Fibroblast of lung (primary cell): Measurements from ENCODE around the gene TLE6. TPM values are rescaled to one million over a fixed set of nuclear protein-coding genes. Genes with fewer than 3 reads are reported as not detected.

Experiments used
- DNase-seq, 2 donors: peaks; one replicate each; pipeline versions ENCODE4 v3.0.0 to v3.0.0-alpha.2; 2010; ENCODE audit warnings: low read depth in 2 of 2
- H2AFZ ChIP-seq: 2 replicates; pipeline ENCODE4 v1.5.1; 2012; ENCODE audit warnings: low read length, control low read depth, inconsistent platforms
- H3K27ac ChIP-seq: 2 replicates; pipeline ENCODE4 v1.5.1; 2011; ENCODE audit warnings: low read length, control low read depth; ENCODE audit not compliant: insufficient read depth
- H3K27me3 ChIP-seq: 2 replicates; pipeline ENCODE4 v1.5.1; 2011; ENCODE audit warnings: mild to moderate bottlenecking, low read length; ENCODE audit not compliant: control insufficient read depth, insufficient read depth
- H3K36me3 ChIP-seq: 2 replicates; pipeline ENCODE4 v1.5.1; 2011; ENCODE audit warnings: low read length; ENCODE audit not compliant: control insufficient read depth, insufficient read depth
- H3K4me1 ChIP-seq: 2 replicates; pipeline ENCODE4 v1.5.1; 2011; ENCODE audit warnings: low read length; ENCODE audit not compliant: control insufficient read depth, insufficient read depth; ENCODE audit errors: extremely low read depth
- H3K4me2 ChIP-seq: 2 replicates; pipeline ENCODE4 v1.5.1; 2011; ENCODE audit warnings: low read length, control low read depth; ENCODE audit not compliant: insufficient read depth; ENCODE audit errors: extremely low read depth
- H3K4me3 ChIP-seq, 4 experiments: fragments of 200-600 bp in 1 of 4; sonication (generic) in 1 of 4; replicated peaks in 1 of 4; 2 replicates each; pipeline ENCODE4 v1.5.1; 2011 to 2016; ENCODE audit warnings: low read length in 4 of 4, low read depth in 3 of 4, mild to moderate bottlenecking in 3 of 4, control low read depth in 2 of 4, inconsistent platforms in 1 of 4, mixed read lengths in 1 of 4; ENCODE audit not compliant: insufficient read depth in 1 of 4; ENCODE audit errors: control extremely low read depth in 1 of 4
- H3K79me2 ChIP-seq: 2 replicates; pipeline ENCODE4 v1.5.1; 2012; ENCODE audit warnings: mild to moderate bottlenecking, low read length, inconsistent platforms; ENCODE audit not compliant: control insufficient read depth, insufficient read depth
- H3K9ac ChIP-seq: 2 replicates; pipeline ENCODE4 v1.5.1; 2011; ENCODE audit warnings: mild to moderate bottlenecking, low read length, control low read depth; ENCODE audit not compliant: insufficient read depth
- H3K9me3 ChIP-seq: 2 replicates; pipeline ENCODE4 v1.5.1; 2012; ENCODE audit warnings: low read depth, low read length; ENCODE audit not compliant: control insufficient read depth, insufficient read depth
- H4K20me1 ChIP-seq: 2 replicates; pipeline ENCODE4 v1.5.1; 2011; ENCODE audit warnings: low read length; ENCODE audit not compliant: control insufficient read depth, insufficient read depth; ENCODE audit errors: extremely low read depth
- EZH2 ChIP-seq: IDR thresholded peaks from 2 replicates; pipeline ENCODE4 v1.5.1; 2012; ENCODE audit warnings: low read length, control low read depth, mild to moderate bottlenecking; ENCODE audit errors: missing control alignments
- polyA plus RNA-seq, 2 donors: library from polyadenylated mRNA; depleted of rRNA in 1 of 2; stranded (reverse) in 1 of 2; unstranded in 1 of 2; fragments of >200 nt; gene quantifications; 2 replicates each; pipeline ENCODE4 v1.2.1, GENCODE V29; 2011 to 2012; ENCODE audit warnings: missing spikeins in 1 of 2
- total RNA-seq: library from RNA; depleted of rRNA; stranded (reverse); fragments of >200 nt; gene quantifications from 2 replicates; pipeline ENCODE4 v1.2.1, GENCODE V29; 2014
- TF ChIP-seq, protein P1 (sequence below), 2 donors: IDR thresholded peaks in 1 of 2; conservative IDR thresholded peaks in 1 of 2; 1 replicate in 1 of 2; 2 replicates in 1 of 2; pipeline ENCODE4 v1.5.1; 2011 to 2012; ENCODE audit warnings: low read length in 2 of 2, control low read depth in 1 of 2, inconsistent platforms in 1 of 2, low read depth in 1 of 2, mild to moderate bottlenecking in 1 of 2

Gene TLE6
- total and polyA plus RNA-seq, 2 donors (not counting 1 experiment from before 2014, with no cell fraction given) = 0.56 to 1.7 TPM

DNA sequence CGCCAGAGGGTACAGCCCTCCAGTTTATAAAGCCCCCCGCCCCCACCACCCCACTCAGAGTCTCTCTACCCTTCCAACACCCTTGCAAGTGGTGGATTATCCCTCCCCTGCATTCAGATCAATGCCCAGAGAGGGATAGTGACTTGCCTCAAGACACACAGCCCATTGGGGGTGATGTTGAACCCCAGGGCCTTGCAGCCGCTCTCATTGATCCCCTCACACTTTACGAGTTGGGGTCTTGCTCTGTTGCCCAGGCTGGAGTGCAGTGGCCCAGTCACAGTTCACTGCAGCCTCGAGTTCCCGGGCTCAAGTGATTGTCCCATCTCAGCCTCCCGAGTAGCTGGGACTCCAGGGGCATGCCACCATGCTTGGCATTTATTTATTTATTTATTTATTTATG, 40.6 kb downstream of the TLE6 start:
- DNase-seq = no peak
- no peaks in the 10 kb centered on the region for H3K9me3 ChIP-seq
- no peak overlapping the region for H3K4me2 ChIP-seq
- no peaks in the 10 kb centered on the region for H3K4me1 ChIP-seq
- H3K4me3 ChIP-seq = no peak overlapping the region
- H3K9ac ChIP-seq = no peak overlapping the region
- no peaks in the 10 kb centered on the region for H3K79me2 ChIP-seq
- no peaks in the 10 kb centered on the region for H3K36me3 ChIP-seq
- TF ChIP-seq, protein P1, sequence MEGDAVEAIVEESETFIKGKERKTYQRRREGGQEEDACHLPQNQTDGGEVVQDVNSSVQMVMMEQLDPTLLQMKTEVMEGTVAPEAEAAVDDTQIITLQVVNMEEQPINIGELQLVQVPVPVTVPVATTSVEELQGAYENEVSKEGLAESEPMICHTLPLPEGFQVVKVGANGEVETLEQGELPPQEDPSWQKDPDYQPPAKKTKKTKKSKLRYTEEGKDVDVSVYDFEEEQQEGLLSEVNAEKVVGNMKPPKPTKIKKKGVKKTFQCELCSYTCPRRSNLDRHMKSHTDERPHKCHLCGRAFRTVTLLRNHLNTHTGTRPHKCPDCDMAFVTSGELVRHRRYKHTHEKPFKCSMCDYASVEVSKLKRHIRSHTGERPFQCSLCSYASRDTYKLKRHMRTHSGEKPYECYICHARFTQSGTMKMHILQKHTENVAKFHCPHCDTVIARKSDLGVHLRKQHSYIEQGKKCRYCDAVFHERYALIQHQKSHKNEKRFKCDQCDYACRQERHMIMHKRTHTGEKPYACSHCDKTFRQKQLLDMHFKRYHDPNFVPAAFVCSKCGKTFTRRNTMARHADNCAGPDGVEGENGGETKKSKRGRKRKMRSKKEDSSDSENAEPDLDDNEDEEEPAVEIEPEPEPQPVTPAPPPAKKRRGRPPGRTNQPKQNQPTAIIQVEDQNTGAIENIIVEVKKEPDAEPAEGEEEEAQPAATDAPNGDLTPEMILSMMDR (conservative IDR thresholded peaks at IDR 0.05 in 1 of 2, IDR thresholded peaks at IDR 0.05 in 1 of 2; ENCODE audit: low read depth in 1 of 2, low read length in 2 of 2) = no peak
- TF ChIP-seq EZH2 = no peak
- no peak overlapping the region for H3K27ac ChIP-seq
- no peaks in the 10 kb centered on the region for H3K27me3 ChIP-seq
- H4K20me1 ChIP-seq = no peaks in the 10 kb centered on the region
- no peak overlapping the region for H2AFZ ChIP-seq

DNA sequence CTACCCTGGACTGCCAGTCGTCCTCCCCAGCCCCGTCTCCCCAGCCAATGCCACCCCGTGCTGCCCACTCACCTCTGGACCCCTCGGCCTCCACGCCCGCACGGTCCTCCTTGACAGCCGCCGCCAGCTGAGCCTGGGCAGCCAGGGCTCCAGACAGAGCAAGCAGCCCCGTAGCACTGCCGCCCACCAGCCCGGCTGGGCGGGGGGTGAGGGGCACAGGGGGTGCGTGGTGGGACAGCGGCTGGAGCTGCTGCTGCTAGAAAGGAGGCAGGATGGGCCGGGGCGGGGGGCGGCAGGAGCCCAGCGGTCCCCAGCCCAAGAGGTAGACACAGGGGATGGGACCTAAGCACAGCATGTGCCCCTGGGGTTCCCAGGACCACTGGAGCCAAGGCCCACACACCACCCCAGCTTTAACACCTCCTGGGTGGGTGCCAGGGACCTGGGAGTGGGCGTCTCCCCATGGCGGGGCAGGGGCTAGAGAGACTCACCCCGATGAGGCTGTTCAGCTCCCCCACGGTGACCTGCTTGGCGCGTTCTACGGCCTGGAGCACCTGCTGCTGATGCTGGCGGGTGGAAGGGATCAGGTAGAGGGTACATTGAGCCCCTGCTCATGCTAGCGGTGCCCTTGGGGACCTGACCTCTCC, 42.0 kb downstream of the TLE6 start:
- Histone ChIP-seq H3K4me1 (no peaks in the 10 kb centered on the region), H2AFZ (no peak overlapping the region), H3K9me3 (no peaks in the 10 kb centered on the region), H3K4me3 (no peak overlapping the region), H3K36me3 (no peaks in the 10 kb centered on the region), H3K4me2 (no peak overlapping the region), H3K27me3 (no peaks in the 10 kb centered on the region), H3K79me2 (no peaks in the 10 kb centered on the region), H3K9ac (no peak overlapping the region), H4K20me1 (no peaks in the 10 kb centered on the region), H3K27ac (no peak overlapping the region)
- TF ChIP-seq, protein P1 (conservative IDR thresholded peaks at IDR 0.05 in 1 of 2, IDR thresholded peaks at IDR 0.05 in 1 of 2; ENCODE audit: low read depth in 1 of 2, low read length in 2 of 2) = no peak
- TF ChIP-seq EZH2 = no peak
- DNase-seq = no peak

DNA sequence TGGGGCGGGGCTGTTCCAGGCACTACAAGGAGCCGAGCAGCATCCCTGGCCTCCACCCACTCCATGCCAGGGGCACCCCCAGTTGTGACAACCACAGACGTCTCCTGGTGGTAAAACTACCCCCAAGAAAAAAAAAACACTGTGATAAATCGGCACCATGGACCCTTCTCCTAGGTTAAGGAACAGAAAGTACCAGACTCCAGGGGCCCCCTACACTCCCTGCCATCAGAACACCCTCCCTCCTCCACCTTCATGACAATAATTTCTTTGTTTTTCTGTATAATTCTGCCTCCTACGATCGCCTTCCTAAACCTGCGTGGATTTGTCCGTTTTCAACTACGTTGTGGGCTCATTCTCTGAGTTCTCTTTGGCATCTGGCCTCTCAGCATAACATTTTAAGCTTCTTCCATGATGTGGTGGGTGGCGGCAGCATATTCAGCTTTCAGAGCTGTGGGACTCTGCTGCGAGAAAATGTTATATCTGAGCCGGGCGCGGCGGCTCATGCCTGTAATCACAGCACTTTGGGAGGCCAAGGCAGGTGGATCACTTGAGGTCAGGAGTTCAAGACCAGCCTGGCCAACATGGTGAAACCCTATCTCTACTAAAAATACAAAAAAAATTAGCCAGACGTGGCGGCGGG, 43.1 kb downstream of the TLE6 start:
- no peak overlapping the region for H3K4me3 ChIP-seq
- DNase-seq = no peak
- H3K9me3 ChIP-seq = no peaks in the 10 kb centered on the region
- no peaks in the 10 kb centered on the region for H3K36me3 ChIP-seq
- H4K20me1 ChIP-seq = no peaks in the 10 kb centered on the region
- no peak overlapping the region for H3K27ac ChIP-seq
- TF ChIP-seq EZH2 = no peak
- TF ChIP-seq, protein P1 (conservative IDR thresholded peaks at IDR 0.05 in 1 of 2, IDR thresholded peaks at IDR 0.05 in 1 of 2; ENCODE audit: low read depth in 1 of 2, low read length in 2 of 2) = no peak
- H3K79me2 ChIP-seq = no peaks in the 10 kb centered on the region
- no peak overlapping the region for H3K4me2 ChIP-seq
- no peak overlapping the region for H2AFZ ChIP-seq
- H3K4me1 ChIP-seq = no peaks in the 10 kb centered on the region
- no peaks in the 10 kb centered on the region for H3K27me3 ChIP-seq
- no peak overlapping the region for H3K9ac ChIP-seq
